Measurements from ENCODE around the gene SMIM24. TPM values are rescaled to one million over a fixed set of nuclear protein-coding genes. Genes with fewer than 3 reads are reported as not detected.

The SMIM24 gene
- total RNA-seq, 1 experiment from 2014 or later, result 1.9 TPM

DNA sequence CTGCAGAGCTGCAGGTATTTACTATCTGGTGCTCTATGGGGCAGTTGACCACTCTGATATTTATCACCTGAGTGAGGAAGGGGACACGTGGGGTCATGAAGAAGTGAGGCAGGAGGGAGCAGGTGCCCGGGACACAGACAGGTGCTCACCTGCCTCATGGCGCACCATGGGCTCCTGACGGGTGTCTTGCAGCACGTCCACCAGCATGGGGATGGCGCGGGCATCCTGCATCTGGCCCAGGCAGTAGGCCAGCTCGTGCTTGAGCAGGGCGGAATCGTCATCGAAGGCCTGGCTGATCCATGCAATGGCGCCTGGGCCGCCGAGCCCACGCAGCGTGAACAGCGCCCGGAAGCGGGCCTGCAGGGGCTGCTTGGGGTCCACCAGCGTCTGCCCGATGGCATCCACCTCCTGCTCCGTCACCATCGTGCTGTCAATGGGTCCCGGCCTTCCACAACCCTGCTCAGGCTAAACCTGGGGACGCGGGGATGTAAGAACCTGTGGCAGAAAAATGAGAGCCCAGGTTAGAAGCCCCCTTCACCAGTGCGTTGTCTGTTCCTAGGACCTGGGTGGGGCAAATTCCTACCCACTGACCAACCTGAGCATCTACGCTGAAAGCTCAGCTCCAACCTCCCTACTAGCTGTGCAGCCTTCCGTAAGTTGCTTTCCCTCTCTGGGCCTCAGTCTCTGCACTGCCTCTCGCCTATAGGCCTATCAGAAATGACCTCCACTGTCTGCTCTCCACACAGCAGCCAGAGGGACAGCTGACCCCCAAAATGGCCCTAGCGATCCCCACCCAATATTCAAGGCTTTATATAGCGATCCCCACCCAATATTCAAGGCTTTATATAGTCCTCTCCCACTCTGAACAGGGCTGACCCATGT, 16.3 kb upstream of the SMIM24 start:
- no peak for DNase-seq
- TF ChIP-seq, protein P1, sequence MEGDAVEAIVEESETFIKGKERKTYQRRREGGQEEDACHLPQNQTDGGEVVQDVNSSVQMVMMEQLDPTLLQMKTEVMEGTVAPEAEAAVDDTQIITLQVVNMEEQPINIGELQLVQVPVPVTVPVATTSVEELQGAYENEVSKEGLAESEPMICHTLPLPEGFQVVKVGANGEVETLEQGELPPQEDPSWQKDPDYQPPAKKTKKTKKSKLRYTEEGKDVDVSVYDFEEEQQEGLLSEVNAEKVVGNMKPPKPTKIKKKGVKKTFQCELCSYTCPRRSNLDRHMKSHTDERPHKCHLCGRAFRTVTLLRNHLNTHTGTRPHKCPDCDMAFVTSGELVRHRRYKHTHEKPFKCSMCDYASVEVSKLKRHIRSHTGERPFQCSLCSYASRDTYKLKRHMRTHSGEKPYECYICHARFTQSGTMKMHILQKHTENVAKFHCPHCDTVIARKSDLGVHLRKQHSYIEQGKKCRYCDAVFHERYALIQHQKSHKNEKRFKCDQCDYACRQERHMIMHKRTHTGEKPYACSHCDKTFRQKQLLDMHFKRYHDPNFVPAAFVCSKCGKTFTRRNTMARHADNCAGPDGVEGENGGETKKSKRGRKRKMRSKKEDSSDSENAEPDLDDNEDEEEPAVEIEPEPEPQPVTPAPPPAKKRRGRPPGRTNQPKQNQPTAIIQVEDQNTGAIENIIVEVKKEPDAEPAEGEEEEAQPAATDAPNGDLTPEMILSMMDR (conservative IDR thresholded peaks at IDR 0.05), result no peak

More for the DNA sequence above, 16.3 kb upstream of the SMIM24 start:
- H2BK20ac ChIP-seq (ENCODE audit: low read depth, low read length, poor library complexity, severe bottlenecking), result no peak overlapping the region
- peaks cover 6% of the 10 kb centered on the region for H3K23me2 ChIP-seq (ENCODE audit: insufficient read length, low read depth, low read length, poor library complexity, severe bottlenecking)
- no peaks in the 10 kb centered on the region; a peak in 1 of 5 replicates for H3K9me3 Mint-ChIP-seq
- no peak overlapping the region for H3K23ac ChIP-seq (ENCODE audit: insufficient read length, low read depth, low read length)
- no peaks in the 10 kb centered on the region for H3K79me1 ChIP-seq (ENCODE audit: insufficient read depth, low read depth, low read length, poor library complexity, severe bottlenecking)
- no peaks in the 10 kb centered on the region for H4K20me1 ChIP-seq (ENCODE audit: control insufficient read depth, insufficient read depth, insufficient read length)
- H3K4ac ChIP-seq (ENCODE audit: low read depth, low read length), result no peak overlapping the region
- H3K27ac Mint-ChIP-seq, result no peak overlapping the region
- H3K56ac ChIP-seq (ENCODE audit: insufficient read length, low read depth, low read length), result no peak overlapping the region
- H3K4me1 ChIP-seq (ENCODE audit: insufficient read depth, low read length), result no peaks in the 10 kb centered on the region
- peaks cover 20 to 48% (median 41%) of the 10 kb centered on the region in 3 experiments; a peak in 6 of 7 replicates for H3K36me3 Mint-ChIP-seq (ENCODE audit: insufficient read depth in 1 of 3, low read depth in 3 of 3)
- H3K4me1 Mint-ChIP-seq, result peaks cover 7 to 10% of the 10 kb centered on the region in 2 experiments
- no peak overlapping the region for H3K4me2 ChIP-seq (ENCODE audit: insufficient read depth, insufficient read length, low read length)
- H2BK12ac ChIP-seq (ENCODE audit: insufficient read length, low read depth, low read length), result no peak overlapping the region
- H4K91ac ChIP-seq (ENCODE audit: insufficient read length, low read depth, low read length), result no peak overlapping the region
- H3K27me3 ChIP-seq (ENCODE audit: insufficient read depth, low read length), result no peaks in the 10 kb centered on the region
- H3K4me3 Mint-ChIP-seq, result no peak overlapping the region
- H3K14ac ChIP-seq (ENCODE audit: insufficient read depth, low read length), result no peak overlapping the region
- no peak overlapping the region for H4K5ac ChIP-seq (ENCODE audit: insufficient read length, low read depth, low read length)
- H3K27me3 Mint-ChIP-seq (ENCODE audit: low read depth), result no peaks in the 10 kb centered on the region
- H4K8ac ChIP-seq (replicated peaks; ENCODE audit: insufficient read length, low read depth, low read length), result no peak overlapping the region
- H3K79me2 ChIP-seq (ENCODE audit: insufficient read depth, low read length), result peaks cover 10% of the 10 kb centered on the region
- no peak overlapping the region for H3K9ac ChIP-seq (ENCODE audit: extremely low read depth, insufficient read length, low read length)
- H3K18ac ChIP-seq (ENCODE audit: insufficient read length, low read depth, low read length), result no peak overlapping the region
- no peak overlapping the region for H3K27ac ChIP-seq (ENCODE audit: insufficient read length, low read depth, low read length)
- H2BK120ac ChIP-seq (ENCODE audit: low read depth, low read length, poor library complexity, severe bottlenecking), result no peak overlapping the region
- WGBS (ENCODE audit: extremely low coverage, insufficient read length, low lambda C conversion rate), result no CpG with 5 or more reads among the region's 32 CpGs
- no peak overlapping the region for H2BK15ac ChIP-seq (ENCODE audit: low read depth, low read length)
- H3T11ph ChIP-seq (ENCODE audit: low read length), result no peak overlapping the region
- H2BK5ac ChIP-seq (ENCODE audit: insufficient read length, low read length), result no peak overlapping the region
- H2AK5ac ChIP-seq (ENCODE audit: insufficient read length, low read length), result no peak overlapping the region
- no peak overlapping the region for H2AFZ ChIP-seq (ENCODE audit: low read length)
- H3K9me3 ChIP-seq (ENCODE audit: control insufficient read depth, low read depth, low read length), result no peaks in the 10 kb centered on the region

All from H9 (cell line).